ENCODE measurements around the gene LYRM2.

LYRM2 gene

GRCh38 chr6:89553431-89553830 lies 85.1 kb downstream of the LYRM2 start:
- DNase-seq, result no peak

DNA sequence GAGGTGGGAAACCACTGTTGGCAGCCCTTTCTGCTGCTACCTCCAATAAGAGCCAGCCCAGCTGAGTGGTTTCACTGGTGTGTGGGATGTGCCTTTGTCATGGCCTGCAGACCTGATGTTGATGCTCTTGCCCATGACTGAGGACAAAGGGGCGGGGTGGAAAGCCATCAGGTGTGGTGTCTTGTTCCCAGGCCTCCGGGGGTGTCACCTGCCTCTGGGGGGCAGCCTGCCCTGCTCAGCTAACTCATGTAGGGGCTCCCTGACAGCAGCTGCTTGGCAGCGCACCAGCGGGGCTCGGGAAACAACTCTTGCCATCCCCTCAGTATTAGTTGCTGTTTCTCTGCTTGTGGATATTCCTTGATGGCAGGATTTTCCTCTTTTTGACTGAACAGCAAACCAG lies 91.3 kb downstream of the LYRM2 start:
- no peak for DNase-seq

GRCh38 chr6:89542866-89543265 lies 95.7 kb downstream of the LYRM2 start:
- DNase-seq, result no peak

GRCh38 chr6:89542081-89542857 lies 96.3 kb downstream of the LYRM2 start:
- DNase-seq, result no peak

DNA sequence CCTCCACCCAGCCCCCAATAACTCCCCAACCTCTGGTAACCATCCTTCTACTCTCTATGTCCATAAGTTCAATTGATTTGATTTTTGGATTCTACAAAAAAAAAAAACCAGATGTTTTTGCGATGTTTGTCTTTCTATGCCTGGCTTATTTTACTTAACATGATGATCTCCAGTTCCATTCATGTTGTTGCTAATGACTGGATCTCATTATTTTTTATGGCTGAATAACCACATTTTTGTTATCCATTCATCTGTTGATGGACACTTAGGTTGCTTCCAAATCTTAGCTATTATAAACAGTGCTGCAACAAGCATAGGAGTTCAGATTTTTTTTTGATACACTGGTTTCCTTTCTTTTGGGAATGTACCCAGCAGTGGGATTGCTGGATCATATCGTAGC lies 98.8 kb downstream of the LYRM2 start:
- no peak for DNase-seq

DNA sequence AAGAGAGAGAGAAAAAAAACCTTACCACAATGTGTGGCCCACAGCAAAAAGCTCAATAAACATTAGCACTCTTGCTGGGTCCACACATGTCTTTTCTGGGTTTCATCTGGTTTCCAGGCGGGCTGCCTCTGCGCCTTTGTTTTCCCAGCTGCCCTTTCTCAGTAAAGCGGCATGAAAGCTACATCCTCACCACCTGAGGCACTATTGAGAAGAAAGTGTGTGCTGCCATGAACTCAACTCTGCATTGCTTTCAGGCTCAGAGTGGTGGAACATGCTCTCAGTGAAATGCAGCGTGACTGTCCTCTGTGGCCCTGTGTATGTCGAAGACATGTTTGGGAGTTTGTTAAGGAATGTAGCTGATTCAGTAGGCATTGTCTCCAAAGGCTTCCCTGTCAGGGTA lies 102.3 kb downstream of the LYRM2 start:
- peak; percentile 59 for DNase-seq

GRCh38 chr6:89530982-89531381 lies 107.6 kb downstream of the LYRM2 start:
- no peak for DNase-seq

DNA sequence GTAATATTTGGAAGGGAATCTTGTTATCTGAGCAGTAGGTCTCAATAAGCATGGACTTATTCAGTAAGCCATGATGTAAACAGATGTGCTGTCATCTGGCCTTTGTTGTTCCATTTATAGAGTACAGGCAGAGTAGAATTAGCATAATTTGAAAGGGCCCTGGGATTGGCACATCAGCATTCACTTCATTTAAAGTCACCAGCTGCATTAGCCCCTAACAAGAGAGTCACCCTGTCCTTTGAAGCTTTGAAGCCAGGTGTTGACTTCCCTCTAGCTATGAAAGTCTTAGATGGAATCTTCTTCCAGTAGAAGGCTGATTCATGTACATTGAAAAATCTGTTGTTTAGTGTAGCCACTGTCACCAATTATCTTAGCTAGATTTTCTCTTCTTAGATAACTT lies 109.7 kb downstream of the LYRM2 start:
- no peak for DNase-seq

GRCh38 chr6:89527634-89528033 lies 110.9 kb downstream of the LYRM2 start:
- DNase-seq, result no peak

- no peak for DNase-seq
Observed at GRCh38 chr6:89526563-89526869, 112.0 kb downstream of the LYRM2 start.

DNA sequence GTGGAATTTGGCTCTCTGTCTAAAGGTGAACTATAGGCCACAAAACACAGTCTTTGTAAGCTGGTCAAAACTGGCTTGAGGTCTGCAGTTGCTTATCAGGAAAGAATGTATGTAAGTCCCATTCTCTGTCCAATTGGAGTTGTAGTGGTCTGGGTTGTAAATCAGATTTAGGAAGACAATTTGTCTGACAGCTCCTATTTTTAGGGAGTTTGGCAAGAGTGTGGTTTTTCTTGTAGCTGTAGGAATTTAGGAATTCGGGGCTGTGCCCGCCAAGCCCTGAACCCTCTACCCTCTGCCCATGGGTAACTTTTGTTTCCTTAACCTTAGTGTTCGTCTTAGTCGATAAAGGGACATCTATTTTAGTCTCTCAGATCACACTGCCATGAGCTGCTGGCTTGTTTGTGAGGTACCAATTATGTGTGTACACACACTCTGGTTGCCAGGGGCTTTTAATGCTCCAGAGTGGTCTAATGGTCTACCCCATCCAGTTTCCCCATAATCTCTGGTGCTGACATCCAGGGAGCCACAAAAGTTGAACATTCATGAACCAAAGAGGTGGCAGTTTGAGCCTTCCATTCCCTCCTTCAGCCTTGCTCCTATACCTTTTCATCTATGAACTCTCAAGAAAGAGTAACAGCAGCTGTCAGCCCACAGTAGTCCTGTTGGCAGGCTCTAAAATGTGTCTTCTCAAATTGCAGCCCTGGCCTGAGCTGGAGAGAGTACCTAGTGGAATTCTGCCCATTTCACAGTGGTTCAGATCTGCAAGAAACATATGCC lies 112.6 kb downstream of the LYRM2 start:
- DNase-seq, result no peak

- no peak for DNase-seq
Observed at GRCh38 chr6:89522778-89523177, 115.8 kb downstream of the LYRM2 start.

DNA sequence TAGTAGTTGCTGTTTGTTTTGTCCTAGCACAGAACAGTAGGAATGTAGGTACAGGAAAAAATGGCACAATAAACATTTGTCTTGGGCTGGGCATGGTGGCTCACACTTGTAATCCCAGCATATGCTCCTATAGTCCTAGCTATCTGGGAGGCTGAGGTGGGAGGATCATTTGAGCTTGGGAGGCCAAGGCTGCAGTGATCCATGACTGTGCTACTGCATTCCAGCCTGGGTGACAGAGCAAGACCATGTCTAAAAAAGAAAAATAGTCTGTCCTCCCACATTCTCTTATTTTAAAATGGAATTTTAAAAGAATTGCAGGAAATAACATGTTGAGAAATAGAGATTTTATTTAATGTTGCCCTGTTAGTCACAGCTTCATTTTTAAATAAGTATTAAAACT lies 117.8 kb downstream of the LYRM2 start:
- no peak for DNase-seq

- DNase-seq, result no peak
Observed at GRCh38 chr6:89518352-89519055, 120.0 kb downstream of the LYRM2 start.

Data from NCI-H774 (cell line).